ENCODE measurements around the gene RPRD2.

GRCh38 chr1:150498342-150498741, 134.4 kb downstream of the RPRD2 start:
- TF ChIP-seq CTCF (IDR thresholded peaks at IDR 0.05) (no peak), POLR2AphosphoS5 (IDR thresholded peaks at IDR 0.05) (no peak)

Data from sigmoid colon (tissue), 4 donors.